ENCODE results near the gene EPPIN. TPM values are rescaled to one million over a fixed set of nuclear protein-coding genes. Genes with fewer than 3 reads are reported as not detected.

The EPPIN gene
- total RNA-seq, 1 donor from 2014 or later = not detected

GRCh38 chr20:45507011-45507820 lies 40.0 kb downstream of the EPPIN start:
- Mint-ChIP-seq H3K4me1 (ENCODE audit: low read depth) (no peaks in the 10 kb centered on the region), H3K27me3 (ENCODE audit: low read depth) (peaks cover 20% of the 10 kb centered on the region), H3K4me3 (ENCODE audit: unreplicated experiment) (no peak overlapping the region), H3K36me3 (ENCODE audit: low read depth) (no peaks in the 10 kb centered on the region), H3K9me3 (ENCODE audit: low read depth) (no peaks in the 10 kb centered on the region), H3K27ac (ENCODE audit: unreplicated experiment) (no peak overlapping the region)
- no peak for TF ChIP-seq CTCF (IDR thresholded peaks at IDR 0.05)
- DNase-seq (ENCODE audit: low spot score) = no peak

- DNase-seq (ENCODE audit: low spot score) = no peak
- H3K36me3 Mint-ChIP-seq (ENCODE audit: low read depth) = no peaks in the 10 kb centered on the region
- peaks cover 24% of the 10 kb centered on the region for H3K27me3 Mint-ChIP-seq (ENCODE audit: low read depth)
- no peaks in the 10 kb centered on the region for H3K9me3 Mint-ChIP-seq (ENCODE audit: low read depth)
- TF ChIP-seq CTCF (IDR thresholded peaks at IDR 0.05) = no peak
- H3K27ac Mint-ChIP-seq (ENCODE audit: unreplicated experiment) = no peak overlapping the region
- H3K4me3 Mint-ChIP-seq (ENCODE audit: unreplicated experiment) = no peak overlapping the region
- H3K4me1 Mint-ChIP-seq (ENCODE audit: low read depth) = no peaks in the 10 kb centered on the region
These were observed 40.8 kb downstream of the EPPIN start for GRCh38 chr20:45506398-45506797.

DNA sequence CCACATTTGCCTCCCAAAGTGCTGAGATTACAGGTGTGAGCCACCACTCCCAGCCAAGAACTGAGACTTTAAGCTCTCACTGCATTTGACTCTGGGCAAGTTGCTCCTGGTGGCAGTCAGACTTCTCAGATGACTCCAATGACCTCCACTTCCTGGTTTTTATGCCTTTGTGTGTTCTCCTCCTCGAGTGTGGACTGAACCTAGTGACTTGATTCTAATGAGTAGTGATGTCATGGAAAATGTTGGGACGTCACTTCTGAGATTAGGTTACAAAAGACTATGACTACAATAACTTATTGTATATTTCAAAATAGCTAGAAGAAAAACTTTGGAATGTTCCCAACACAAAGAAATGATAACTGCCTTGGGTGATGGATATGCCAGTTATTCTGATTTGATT lies 43.8 kb downstream of the EPPIN start:
- H3K27me3 Mint-ChIP-seq (ENCODE audit: low read depth) = peaks cover 22% of the 10 kb centered on the region
- TF ChIP-seq CTCF (IDR thresholded peaks at IDR 0.05) = no peak
- H3K9me3 Mint-ChIP-seq (ENCODE audit: low read depth) = no peaks in the 10 kb centered on the region

DNA sequence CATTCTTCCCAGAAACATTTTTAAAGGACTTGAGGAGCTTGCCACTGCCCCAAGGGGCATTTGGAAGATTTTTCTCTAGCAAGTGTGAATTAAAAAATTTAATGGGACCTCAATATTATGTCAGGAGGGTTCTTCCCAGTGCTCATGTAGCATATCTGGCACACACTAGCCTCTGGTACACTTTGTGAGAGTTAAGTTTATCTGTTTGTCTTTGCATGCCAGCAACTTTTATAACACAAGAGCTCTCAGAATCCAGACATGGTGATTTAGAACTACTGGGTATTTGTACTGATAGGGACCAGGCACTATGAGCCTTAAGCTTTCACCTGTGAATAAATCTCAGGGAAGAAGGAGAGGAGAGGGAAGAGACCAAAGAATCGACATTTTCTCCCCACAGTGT lies 44.6 kb downstream of the EPPIN start:
- H3K27ac Mint-ChIP-seq (ENCODE audit: unreplicated experiment) = no peak overlapping the region
- H3K36me3 Mint-ChIP-seq (ENCODE audit: low read depth) = no peaks in the 10 kb centered on the region
- peaks cover 18% of the 10 kb centered on the region for H3K27me3 Mint-ChIP-seq (ENCODE audit: low read depth)
- no peak for TF ChIP-seq CTCF (IDR thresholded peaks at IDR 0.05)
- no peaks in the 10 kb centered on the region for H3K4me1 Mint-ChIP-seq (ENCODE audit: low read depth)
- DNase-seq (ENCODE audit: low spot score) = no peak
- H3K9me3 Mint-ChIP-seq (ENCODE audit: low read depth) = no peaks in the 10 kb centered on the region
- no peak overlapping the region for H3K4me3 Mint-ChIP-seq (ENCODE audit: unreplicated experiment)

More for the DNA sequence above, 43.8 kb downstream of the EPPIN start:
- no peaks in the 10 kb centered on the region for H3K36me3 Mint-ChIP-seq (ENCODE audit: low read depth)
- H3K4me3 Mint-ChIP-seq (ENCODE audit: unreplicated experiment) = no peak overlapping the region
- DNase-seq (ENCODE audit: low spot score) = no peak
- no peaks in the 10 kb centered on the region for H3K4me1 Mint-ChIP-seq (ENCODE audit: low read depth)
- H3K27ac Mint-ChIP-seq (ENCODE audit: unreplicated experiment) = no peak overlapping the region

- H3K9me3 Mint-ChIP-seq (ENCODE audit: low read depth) = no peaks in the 10 kb centered on the region
- H3K4me3 Mint-ChIP-seq (ENCODE audit: unreplicated experiment) = no peak overlapping the region
- peaks cover 17% of the 10 kb centered on the region for H3K27me3 Mint-ChIP-seq (ENCODE audit: low read depth)
- H3K36me3 Mint-ChIP-seq (ENCODE audit: low read depth) = no peaks in the 10 kb centered on the region
- TF ChIP-seq CTCF (IDR thresholded peaks at IDR 0.05) = no peak
- no peaks in the 10 kb centered on the region for H3K4me1 Mint-ChIP-seq (ENCODE audit: low read depth)
- no peak for DNase-seq (ENCODE audit: low spot score)
- H3K27ac Mint-ChIP-seq (ENCODE audit: unreplicated experiment) = no peak overlapping the region
These were observed 45.6 kb downstream of the EPPIN start for GRCh38 chr20:45501600-45501999.

All from chondrocyte (in vitro differentiated cells).